Natural killer cell (primary cell): ENCODE data around the gene CCDC124. TPM values are rescaled to one million over a fixed set of nuclear protein-coding genes. Genes with fewer than 3 reads are reported as not detected.
"Not testable (repeated sequence)": the region's sequence is repeated elsewhere in the genome, so short reads cannot be mapped to it uniquely, and the experiment has no call there.

ENCODE experiments used
- ATAC-seq, 3 donors: fragments of 150-1000 bp in 2 of 3; fragments of 200-7000 bp in 1 of 3; cut with Tn5 transposase; 1 replicate in 1 of 3; 2 replicates in 2 of 3; pipeline ENCODE4 v1.10.0; 2021; ENCODE audit warnings: mild to moderate bottlenecking in 2 of 3, moderate library complexity in 2 of 3
- DNase-seq, 2 donors: peaks; one replicate each; pipeline versions ENCODE4 v3.0.0 to v3.0.0-alpha.2; 2013 to 2021; ENCODE audit warnings: mixed read lengths in 1 of 2
- H3K27ac ChIP-seq: one replicate; pipeline ENCODE4 v1.5.1; 2013; ENCODE audit warnings: mild to moderate bottlenecking, low read length
- H3K27me3 ChIP-seq: one replicate; pipeline ENCODE4 v1.6.1; 2013; ENCODE audit warnings: low read length; ENCODE audit not compliant: control insufficient read depth, insufficient read depth
- H3K36me3 ChIP-seq: one replicate; pipeline ENCODE4 v1.6.1; 2013; ENCODE audit warnings: low read length; ENCODE audit not compliant: control insufficient read depth, insufficient read depth
- H3K4me1 ChIP-seq: one replicate; pipeline ENCODE4 v1.6.1; 2013; ENCODE audit warnings: low read length; ENCODE audit not compliant: control insufficient read depth, insufficient read depth
- H3K4me3 ChIP-seq: one replicate; pipeline ENCODE4 v1.5.1; 2013; ENCODE audit warnings: low read length
- H3K9me3 ChIP-seq: one replicate; pipeline ENCODE4 v1.6.1; 2013; ENCODE audit warnings: low read length; ENCODE audit not compliant: control insufficient read depth, insufficient read depth
- H3K27ac Mint-ChIP-seq, 2 donors: one replicate each; pipeline ENCODE4 v1.8.0; 2022; ENCODE audit warnings: mild to moderate bottlenecking in 2 of 2, mixed read lengths in 2 of 2, moderate library complexity in 1 of 2
- H3K27me3 Mint-ChIP-seq, 2 donors: one replicate each; pipeline ENCODE4 v1.8.0; 2022; ENCODE audit warnings: low read depth in 2 of 2, mixed read lengths in 2 of 2
- H3K36me3 Mint-ChIP-seq: one replicate; pipeline ENCODE4 v1.8.0; 2022; ENCODE audit warnings: mixed read lengths
- H3K4me1 Mint-ChIP-seq, 2 donors: one replicate each; pipeline ENCODE4 v1.8.0; 2022; ENCODE audit warnings: mixed read lengths in 2 of 2
- H3K4me3 Mint-ChIP-seq: one replicate; pipeline ENCODE4 v1.8.0; 2022; ENCODE audit warnings: mild to moderate bottlenecking, moderate library complexity, mixed read lengths
- H3K9me3 Mint-ChIP-seq, 2 donors: one replicate each; pipeline ENCODE4 v1.8.0; 2022; ENCODE audit warnings: mixed read lengths in 2 of 2
- WGBS: methylation state at CpG from one replicate; pipeline ENCODE4 v1.1.7; 2013; ENCODE audit warnings: missing lambda C conversion rate; ENCODE audit not compliant: insufficient coverage; 5-methylcytosine and 5-hydroxymethylcytosine counted together
- intact Hi-C: fragments of 100-400 bp; cut with micrococcal nuclease; formaldehyde crosslinking; loops from one replicate; pipeline ENCODE4 v1.14.2; 2022
- total RNA-seq, 4 donors: library from RNA; stranded (reverse); fragments of 120-200 nt in 1 of 4; gene quantifications; one replicate each; pipeline versions ENCODE4 v1.2.3 to v1.2.4, GENCODE V29; 2013 to 2022
- TF ChIP-seq, protein P1 (sequence below): fragments of 200-600 bp; IDR thresholded peaks from one replicate; pipeline ENCODE4 v1.8.0; 2022; ENCODE audit warnings: antibody characterized with exemption

Gene CCDC124
- total RNA-seq, 3 donors from 2014 or later (not counting 1 experiment from before 2014, with no cell fraction given) = 32.6 to 37.6 (median 37.4) TPM

GRCh38 chr19:17981611-17982010 lies 48.8 kb downstream of the CCDC124 start:
- H3K4me1 ChIP-seq = peaks cover 5% of the 10 kb centered on the region
- no peaks in the 10 kb centered on the region for H3K27me3 ChIP-seq
- Mint-ChIP-seq H3K4me1 (no peaks in the 10 kb centered on the region), H3K27ac (no peak overlapping the region), H3K4me3 (no peak overlapping the region), H3K36me3 (no peaks in the 10 kb centered on the region), H3K27me3 (no peaks in the 10 kb centered on the region), H3K9me3 (no peaks in the 10 kb centered on the region)
- intact Hi-C loops = no loop called here
- ATAC-seq (no peak), DNase-seq (no peak)
- H3K27ac ChIP-seq = no peak overlapping the region
- 95% methylated on average over 38 of the region's 38 CpGs for WGBS
- H3K4me3 ChIP-seq = no peak overlapping the region
- no peaks in the 10 kb centered on the region for H3K36me3 ChIP-seq
- TF ChIP-seq, protein P1, sequence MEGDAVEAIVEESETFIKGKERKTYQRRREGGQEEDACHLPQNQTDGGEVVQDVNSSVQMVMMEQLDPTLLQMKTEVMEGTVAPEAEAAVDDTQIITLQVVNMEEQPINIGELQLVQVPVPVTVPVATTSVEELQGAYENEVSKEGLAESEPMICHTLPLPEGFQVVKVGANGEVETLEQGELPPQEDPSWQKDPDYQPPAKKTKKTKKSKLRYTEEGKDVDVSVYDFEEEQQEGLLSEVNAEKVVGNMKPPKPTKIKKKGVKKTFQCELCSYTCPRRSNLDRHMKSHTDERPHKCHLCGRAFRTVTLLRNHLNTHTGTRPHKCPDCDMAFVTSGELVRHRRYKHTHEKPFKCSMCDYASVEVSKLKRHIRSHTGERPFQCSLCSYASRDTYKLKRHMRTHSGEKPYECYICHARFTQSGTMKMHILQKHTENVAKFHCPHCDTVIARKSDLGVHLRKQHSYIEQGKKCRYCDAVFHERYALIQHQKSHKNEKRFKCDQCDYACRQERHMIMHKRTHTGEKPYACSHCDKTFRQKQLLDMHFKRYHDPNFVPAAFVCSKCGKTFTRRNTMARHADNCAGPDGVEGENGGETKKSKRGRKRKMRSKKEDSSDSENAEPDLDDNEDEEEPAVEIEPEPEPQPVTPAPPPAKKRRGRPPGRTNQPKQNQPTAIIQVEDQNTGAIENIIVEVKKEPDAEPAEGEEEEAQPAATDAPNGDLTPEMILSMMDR = no peak
- H3K9me3 ChIP-seq = no peaks in the 10 kb centered on the region

GRCh38 chr19:17982430-17982829 lies 49.6 kb downstream of the CCDC124 start:
- no peaks in the 10 kb centered on the region for H3K9me3 ChIP-seq
- H3K4me3 Mint-ChIP-seq = no peak overlapping the region
- intact Hi-C loops = no loop called here
- H3K4me1 ChIP-seq = peaks cover 5% of the 10 kb centered on the region
- no peak for ATAC-seq
- H3K27ac ChIP-seq = no peak overlapping the region
- H3K4me3 ChIP-seq = no peak overlapping the region
- no peaks in the 10 kb centered on the region for H3K36me3 ChIP-seq
- H3K9me3 Mint-ChIP-seq = no peaks in the 10 kb centered on the region
- H3K27ac Mint-ChIP-seq = no peak overlapping the region
- no peak for DNase-seq
- TF ChIP-seq, protein P1 = no peak
- no peaks in the 10 kb centered on the region for H3K36me3 Mint-ChIP-seq
- 95% methylated on average over 22 of the region's 22 CpGs for WGBS
- H3K27me3 ChIP-seq = no peaks in the 10 kb centered on the region
- no peaks in the 10 kb centered on the region for H3K4me1 Mint-ChIP-seq
- no peaks in the 10 kb centered on the region for H3K27me3 Mint-ChIP-seq

DNA sequence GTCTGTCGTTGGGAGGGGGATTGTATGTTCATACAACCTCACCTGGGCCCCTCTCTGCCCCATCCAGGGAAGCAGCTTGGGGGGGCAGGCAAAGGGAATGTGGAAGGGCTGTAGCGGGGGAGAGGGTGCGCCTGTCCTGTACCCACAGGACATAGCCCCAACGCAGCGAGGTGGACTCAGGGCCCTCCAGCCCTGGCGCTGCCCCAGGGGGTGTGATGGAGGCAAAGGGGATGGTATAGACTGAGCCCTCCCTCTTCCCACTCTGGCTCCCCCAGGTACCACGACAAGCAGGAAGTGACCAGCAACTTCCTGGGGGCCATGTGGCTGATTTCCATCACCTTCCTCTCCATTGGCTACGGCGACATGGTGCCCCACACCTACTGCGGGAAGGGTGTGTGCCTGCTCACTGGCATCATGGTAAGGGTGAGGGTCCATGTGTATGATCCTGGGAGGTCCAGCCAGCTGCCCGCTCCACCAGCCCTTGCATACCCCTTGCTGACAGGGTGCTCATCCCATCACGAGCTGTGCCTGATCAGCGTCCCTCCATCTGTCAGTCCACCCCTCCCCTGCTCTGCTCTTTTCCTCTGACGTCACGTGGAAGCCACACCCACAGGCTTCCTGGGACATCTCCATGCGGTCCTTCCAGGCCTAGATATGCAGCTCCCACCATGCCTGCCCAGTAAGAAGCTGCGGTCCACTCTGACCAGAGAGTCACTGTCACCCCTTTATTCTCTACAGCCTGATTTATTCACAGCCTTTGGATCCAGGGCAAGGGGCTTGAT lies 52.4 kb downstream of the CCDC124 start:
- no peaks in the 10 kb centered on the region for H3K9me3 Mint-ChIP-seq
- H3K36me3 Mint-ChIP-seq = no peaks in the 10 kb centered on the region
- no peaks in the 10 kb centered on the region for H3K4me1 Mint-ChIP-seq
- no peak for ATAC-seq
- no peaks in the 10 kb centered on the region for H3K27me3 Mint-ChIP-seq
- H3K27me3 ChIP-seq = no peaks in the 10 kb centered on the region
- no peak for DNase-seq
- H3K4me3 Mint-ChIP-seq = no peak overlapping the region
- no peak overlapping the region for H3K4me3 ChIP-seq
- H3K27ac Mint-ChIP-seq = no peak overlapping the region
- intact Hi-C loops = no loop called here
- TF ChIP-seq, protein P1 = no peak
- H3K4me1 ChIP-seq = no peaks in the 10 kb centered on the region
- WGBS = 80% methylated on average over 15 of the region's 17 CpGs
- no peak overlapping the region for H3K27ac ChIP-seq
- no peaks in the 10 kb centered on the region for H3K9me3 ChIP-seq
- no peaks in the 10 kb centered on the region for H3K36me3 ChIP-seq

DNA sequence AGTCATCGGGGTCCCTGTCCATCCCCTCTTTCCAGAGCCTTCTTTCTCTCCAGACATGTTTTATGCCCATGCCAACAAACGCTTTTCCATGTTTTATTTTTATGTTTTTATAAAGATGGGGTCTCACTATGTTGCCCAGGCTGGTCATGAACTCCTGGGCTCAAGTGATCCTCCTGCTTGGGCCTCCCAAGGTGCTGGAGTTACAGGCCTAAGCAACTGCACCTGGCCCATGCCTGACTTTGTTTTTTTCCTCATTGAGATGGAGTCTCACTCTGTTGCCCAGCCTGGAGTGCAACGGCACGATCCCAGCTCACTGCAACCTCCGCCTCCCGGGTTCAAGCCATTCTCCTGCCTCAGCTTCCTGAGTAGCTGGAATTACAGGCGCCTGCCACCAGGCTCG lies 53.8 kb downstream of the CCDC124 start:
- H3K4me3 Mint-ChIP-seq, H3K36me3 Mint-ChIP-seq, H3K36me3 ChIP-seq, H3K9me3 Mint-ChIP-seq, H3K4me3 ChIP-seq, ATAC-seq, H3K27me3 Mint-ChIP-seq, DNase-seq, H3K4me1 Mint-ChIP-seq, H3K4me1 ChIP-seq, H3K27ac Mint-ChIP-seq, H3K27me3 ChIP-seq, H3K27ac ChIP-seq, H3K9me3 ChIP-seq, intact Hi-C loops: not testable (repeated sequence)
- 87% methylated on average over 8 of the region's 8 CpGs for WGBS
